Activated naive CD4-positive, alpha-beta T cell treated with Interleukin-2 at 50 U/mL for 16 hours (primary cell): ENCODE measurements around the gene DYNLRB1.
A peak's percentile ranks its signal among the peaks of the same experiment; 100 is the strongest.
"Not testable (repeated sequence)": the region's sequence is repeated elsewhere in the genome, so short reads cannot be mapped to it uniquely, and the experiment has no call there.

Experiments
- DNase-seq: peaks from one replicate; pipeline ENCODE4 v3.0.0-alpha.2; 2020

DYNLRB1 gene

DNA sequence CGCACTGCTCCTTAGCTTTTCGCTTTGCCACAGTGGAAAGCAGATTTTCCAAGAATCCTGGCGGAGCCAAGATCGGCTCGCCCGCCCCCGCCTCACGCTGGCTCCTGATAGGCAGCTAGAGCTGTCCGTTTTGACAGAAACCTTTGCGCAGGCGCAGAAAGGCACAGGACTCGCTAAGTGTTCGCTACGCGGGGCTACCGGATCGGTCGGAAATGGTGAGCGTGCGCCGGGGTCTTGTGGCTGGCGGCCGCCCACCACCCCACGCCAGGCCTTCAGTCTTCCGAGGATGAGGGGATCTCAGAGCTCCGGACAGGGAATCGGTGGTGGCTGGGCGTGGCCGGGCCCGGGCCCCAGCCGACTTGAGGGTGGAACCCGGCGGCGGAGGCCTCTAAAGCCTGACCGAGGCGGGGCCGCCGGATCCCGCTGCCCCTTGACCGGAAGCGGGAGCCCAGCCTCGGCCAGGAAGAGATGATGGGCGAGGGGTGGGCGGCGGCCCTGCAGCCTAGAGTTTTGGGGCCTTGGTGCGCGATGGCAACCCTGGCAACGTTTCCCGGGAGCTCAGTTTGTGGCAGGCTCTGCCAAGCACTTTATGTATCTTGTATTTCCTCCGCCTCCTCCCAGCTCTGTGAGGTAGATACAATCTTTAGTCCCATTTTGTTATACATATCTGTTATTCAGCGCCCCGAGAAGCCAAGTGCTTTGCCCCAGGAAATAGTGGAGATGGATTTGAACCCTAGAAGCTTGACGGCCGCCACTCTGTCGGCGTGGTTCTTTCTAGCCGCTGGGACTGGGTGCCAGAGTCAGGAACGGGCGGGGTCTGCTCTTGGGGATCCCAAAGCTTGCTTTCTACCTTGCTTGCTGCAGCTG lies at the start of gene DYNLRB1:
DYNLRB1 (plus strand) TSS at position 176 of the 867 bp plus-strand sequence; CDS start at position 213, 37 bp downstream.
- peak; percentile 95 for DNase-seq

DNA sequence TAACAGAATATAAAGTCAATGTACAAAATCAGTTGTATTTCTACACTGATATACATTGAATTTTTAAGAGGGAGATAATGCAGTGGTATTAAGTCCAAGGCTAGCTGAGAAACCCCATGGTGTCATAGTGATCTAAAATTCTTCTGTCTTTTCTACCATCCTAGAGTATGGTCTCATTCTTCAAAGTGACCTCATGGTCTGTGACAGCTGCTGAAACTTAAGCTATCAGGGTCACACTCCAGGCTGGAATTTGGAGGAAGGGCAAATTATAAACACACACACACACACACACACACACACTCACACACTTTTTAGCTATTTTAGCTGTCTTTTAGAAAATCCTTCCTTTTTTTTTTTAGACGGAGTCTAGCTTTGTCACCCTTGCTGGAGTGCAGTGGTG lies 47.3 kb upstream of the DYNLRB1 start:
- no peak for DNase-seq

DNA sequence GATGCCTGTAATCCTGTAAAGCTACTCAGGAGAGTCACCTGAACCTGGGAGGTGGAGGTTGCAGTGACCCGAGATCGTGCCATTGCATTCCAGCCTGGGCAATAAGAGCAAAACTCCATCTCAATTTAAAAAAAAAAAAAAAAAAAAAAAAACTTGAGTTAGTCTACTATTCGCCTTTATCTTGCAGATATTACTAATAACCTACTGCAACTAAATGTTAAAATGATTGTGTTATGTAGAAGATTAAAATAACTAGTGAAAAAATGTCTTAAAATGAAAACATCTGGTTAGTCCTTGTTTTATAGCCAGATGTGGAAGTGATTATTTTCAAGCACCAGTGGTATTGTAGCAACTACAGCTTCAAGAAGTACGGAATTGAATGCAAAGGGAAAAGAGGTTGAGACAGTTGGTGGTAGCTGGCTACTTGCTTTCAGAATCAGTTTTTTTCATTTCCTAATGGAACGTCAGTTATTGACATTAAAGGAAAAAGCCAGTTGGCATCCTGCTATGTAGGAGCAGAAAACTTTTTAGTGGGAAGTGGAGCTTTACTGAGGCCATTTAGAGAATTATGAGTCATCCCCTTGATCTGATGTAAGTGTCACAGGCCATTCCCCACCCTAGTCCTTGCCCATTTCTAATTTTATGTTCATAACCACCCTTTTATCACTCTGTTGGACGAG lies 43.8 kb upstream of the DYNLRB1 start:
- DNase-seq: no peak

DNA sequence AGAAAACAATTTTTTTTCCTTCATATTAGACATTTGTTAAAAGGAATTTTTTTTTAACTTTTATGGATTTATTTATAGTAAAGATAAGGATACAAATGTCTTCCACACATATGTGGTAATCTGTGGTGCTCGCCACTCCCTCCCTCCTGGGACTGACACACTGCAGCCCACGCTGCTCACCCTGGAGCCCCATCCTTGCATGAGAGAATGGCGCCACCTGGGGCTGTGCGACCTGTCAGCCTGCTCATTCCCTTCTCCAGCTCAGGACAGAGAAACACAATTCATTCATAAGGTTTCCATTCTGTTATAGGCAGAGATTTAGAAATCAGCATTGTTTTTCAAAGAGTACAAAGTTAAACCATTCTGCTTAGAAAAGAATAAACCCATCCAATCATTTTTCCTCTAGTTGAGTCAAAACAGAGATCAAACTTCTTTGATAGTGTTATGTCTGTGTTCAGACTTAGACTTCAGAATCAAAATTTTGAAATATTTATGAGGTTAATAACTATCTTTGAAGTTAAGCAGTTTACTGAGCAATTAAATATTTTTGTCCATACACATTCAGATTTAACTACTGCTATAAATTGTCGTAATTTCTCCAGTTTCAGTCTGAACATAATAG lies 42.8 kb upstream of the DYNLRB1 start:
- peak; percentile 27 for DNase-seq

DNA sequence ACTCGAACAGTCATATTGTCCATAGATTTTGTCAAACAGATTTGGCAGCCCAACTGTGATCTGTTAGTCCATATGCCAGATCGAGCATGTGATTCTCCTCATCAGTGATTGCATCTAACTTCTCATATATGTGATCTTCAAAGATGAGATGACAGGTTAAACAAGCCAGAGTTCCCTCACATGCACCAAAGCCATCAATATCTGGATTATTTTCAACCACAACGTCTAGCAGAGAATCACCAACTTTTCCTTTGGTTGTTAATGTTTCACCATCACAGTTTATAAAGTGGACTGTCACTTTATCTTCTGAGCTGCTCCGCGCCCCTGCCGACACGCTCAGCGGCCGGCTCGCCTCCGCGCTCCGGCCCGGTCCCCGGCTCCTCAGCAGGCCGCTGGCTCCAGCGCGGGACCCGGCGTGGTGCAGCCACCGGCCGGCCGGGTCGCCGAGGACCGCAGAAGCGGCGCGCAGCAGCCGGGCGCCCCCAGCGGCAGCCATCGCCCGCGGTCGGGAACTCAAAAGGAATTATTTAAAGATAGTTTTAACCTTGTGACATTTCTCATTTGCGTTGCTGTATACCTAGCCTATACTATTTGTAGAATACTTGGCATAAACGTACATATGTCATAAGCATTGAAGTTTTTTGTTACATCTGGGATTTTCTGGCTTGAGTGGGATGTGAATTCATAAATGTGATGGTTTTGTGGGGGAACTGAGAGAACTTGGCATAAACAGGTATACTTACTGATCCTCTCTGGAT lies 40.1 kb upstream of the DYNLRB1 start:
- peak; percentile 32 for DNase-seq

DNA sequence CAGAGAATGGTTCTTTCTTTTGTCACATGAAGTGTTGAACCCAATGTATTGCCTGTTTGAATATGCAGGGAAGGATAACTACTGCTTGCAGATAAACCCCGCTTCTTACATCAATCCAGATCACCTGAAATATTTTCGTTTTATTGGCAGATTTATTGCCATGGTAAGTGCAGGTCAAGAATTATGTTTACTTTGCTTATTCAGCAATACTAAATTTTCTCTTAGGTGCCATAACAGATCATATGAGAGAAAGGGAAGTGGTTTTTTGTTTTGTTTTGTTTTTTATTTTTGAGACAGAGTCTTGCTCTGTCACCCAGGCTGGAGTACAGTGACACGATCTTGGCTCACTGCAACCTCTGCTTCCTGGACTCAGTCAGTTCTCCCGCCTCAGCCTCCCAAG lies 36.6 kb upstream of the DYNLRB1 start:
- DNase-seq: no peak

DNA sequence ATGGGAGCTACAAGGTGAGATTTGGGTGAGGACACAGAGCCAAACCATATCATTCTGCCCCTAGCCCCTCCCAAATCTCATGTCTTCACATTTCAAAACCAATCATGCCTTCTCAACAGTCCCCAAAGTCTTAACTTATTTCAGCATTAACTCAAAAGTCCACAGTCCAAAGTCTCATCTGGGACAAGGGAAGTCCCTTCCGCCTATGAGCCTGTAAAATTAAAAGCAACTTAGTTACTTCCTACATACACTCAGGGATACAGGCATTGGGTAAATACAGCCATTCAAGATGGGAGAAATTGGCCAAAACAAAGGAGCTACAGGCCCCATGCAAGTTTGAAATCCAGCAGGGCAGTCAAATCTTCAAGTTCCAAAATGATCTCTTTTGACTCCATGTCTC lies 34.1 kb upstream of the DYNLRB1 start:
- not testable (repeated sequence) for DNase-seq

DNA sequence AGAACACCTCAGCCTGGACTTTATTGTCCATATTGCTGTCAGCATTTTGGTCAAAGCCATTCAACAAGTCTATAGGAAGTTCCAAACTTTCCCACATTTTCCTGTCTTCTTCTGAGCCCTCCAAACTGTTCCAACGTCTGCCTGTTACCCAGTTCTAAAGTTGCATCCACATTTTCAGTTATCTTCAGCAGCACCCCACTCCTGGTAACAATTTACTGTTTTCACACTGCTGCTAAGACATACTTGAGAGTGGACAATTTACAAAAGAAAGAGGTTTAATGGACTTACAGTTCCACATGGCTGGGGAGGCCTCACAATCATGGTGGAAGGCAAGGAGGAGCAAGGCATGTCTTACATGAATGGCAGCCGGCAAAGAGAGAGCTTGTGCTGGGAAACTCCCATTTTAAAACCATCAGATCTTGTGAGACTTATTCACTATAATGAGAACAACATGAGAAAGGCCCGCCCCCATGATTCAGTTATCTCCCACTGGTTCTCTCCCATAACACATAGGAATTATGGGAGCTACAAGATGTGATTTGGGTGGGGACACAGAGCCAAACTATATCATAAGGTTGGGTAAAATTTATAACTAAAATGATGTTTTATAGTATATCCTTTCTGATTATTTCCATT lies 32.5 kb upstream of the DYNLRB1 start:
- not testable (repeated sequence) for DNase-seq

DNA sequence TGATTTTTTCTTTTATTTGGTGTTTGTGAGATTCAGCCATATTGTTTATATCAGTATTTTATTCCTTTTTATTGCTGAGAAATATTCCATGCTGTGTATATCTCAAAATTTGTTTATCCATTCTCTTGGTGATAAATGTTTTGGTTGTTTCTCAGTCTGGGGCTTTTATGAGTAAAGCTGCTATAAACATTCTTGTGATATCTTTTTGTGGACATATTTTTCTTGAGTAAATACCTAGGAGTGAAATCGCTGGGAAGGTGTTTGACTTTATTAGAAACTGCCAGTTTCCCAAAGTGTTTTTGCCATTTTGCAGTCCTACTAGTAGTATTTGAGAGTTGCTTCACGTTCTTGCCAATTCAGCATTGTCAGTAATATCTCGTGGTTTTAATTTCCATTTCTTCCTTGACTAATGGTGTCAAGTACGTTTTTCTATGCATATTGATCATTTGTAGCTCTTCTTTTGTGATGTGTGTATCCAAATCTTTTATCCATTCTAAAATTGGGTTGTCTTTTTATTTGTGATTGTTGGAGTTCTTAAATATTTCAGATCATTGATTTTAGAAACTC lies 31.1 kb upstream of the DYNLRB1 start:
- no peak for DNase-seq

DNA sequence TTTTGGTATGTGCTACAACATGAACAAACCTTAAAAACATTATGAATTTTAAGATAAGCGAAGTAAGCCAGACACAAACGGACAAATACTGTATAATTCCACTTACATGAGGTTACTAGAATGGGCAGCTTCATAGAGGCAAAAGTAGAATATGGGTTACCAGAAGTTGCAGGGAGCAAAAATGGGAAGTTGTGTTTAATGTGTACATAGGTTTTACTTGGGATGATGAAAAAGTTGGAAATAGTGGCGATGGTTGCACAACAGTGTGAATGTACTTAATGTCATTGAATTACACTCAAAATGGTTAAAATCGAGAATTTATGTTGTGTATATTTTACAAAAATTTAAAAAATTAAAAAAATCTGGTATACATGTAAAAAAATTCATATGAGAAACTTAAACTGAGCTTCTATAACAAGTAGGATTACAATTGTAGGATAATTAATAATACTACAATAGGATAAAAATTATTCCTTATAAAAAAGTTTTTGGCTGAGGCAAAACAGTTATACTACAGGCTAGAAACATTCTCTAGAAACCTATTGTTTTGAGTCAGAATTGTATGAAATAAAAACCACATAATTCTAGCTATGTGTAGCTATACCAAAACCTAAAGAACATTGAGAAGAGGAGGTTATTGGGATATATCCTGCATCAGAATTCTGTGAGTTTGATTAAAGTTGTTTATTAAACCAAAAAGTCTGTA lies 24.8 kb upstream of the DYNLRB1 start:
- DNase-seq: no peak

DNA sequence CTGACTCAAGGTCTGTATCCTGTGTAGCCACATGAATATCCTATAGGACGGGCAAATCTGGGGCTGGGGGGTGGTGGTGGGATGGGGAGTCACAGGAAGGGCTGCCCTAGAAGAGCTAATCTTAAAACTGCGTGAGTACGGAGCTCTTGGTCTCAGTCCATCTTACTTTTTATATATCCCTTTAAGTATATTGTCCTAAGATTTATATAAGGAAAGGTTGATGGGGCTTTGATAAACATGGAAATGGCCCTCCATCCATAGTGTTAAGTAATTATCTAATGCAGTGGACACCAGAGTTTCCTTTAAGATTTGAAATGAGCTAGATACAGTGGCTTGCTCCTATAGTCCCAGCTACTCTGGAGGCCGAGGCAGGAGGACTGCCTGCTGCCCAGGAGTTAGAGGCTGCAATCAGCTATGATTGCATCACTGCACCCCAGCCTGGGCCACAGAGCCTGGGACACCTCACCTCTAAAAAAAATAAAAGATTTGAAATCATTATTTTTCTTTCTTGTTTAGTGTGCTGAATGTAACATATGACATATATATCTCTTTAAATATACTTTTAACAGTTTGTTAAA lies 24.2 kb upstream of the DYNLRB1 start:
- no peak for DNase-seq

DNA sequence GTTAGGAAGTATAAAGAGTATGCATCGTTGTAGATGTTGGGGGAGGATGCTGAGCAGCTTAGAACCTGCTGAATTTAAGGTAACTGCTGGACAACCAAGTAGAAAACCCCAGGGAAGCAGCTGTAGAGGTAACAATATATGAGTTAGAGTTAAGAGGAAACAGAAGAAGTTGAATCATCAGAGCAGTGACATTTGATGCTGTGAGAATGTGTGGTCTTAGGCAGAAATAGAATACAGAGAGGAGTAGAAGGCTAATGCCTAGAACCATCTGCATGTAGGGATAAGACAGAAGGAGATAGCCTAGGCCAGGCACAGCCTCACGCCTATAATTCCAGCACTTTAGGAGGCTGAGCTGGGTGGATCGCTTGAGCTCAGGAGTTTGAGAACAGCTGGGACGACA lies 22.6 kb upstream of the DYNLRB1 start:
- DNase-seq: no peak

DNA sequence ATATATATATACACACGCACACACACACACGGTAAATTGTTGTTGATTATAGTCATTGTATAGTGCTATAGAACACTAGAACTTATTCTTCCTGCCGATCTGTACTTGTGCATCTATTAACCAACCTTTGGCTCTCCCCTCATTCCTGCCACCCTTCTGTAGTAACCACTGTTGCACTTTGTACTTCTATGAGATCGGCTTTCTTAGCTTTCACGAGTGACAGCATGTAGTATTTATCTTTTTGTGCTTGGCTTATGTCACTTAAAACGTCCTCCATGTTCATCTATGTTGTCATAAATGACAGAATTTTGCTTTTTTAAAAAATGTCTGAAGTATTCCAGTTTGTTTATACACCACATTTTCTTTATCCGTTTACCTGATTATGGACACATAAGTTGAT lies 20.9 kb upstream of the DYNLRB1 start:
- no peak for DNase-seq

DNA sequence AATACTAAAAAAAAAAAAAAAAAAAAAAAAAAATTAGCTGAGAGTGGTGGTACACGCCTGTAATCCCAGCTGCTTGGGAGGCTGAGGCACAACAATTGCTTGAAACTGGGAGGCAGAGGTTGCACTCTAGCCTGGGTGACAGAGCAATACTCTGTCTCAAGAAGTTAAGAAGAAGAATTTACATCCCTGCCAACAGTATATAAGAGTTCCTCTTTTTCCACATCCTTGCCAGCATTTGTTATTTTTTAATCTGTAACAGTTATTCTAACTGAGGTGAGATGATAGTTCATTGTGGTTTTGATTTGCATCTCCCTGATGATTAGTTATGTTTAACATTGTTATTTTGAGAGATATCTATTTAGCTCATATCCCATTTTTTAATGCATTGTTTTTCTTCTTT lies 20.3 kb upstream of the DYNLRB1 start:
- DNase-seq: no peak

DNA sequence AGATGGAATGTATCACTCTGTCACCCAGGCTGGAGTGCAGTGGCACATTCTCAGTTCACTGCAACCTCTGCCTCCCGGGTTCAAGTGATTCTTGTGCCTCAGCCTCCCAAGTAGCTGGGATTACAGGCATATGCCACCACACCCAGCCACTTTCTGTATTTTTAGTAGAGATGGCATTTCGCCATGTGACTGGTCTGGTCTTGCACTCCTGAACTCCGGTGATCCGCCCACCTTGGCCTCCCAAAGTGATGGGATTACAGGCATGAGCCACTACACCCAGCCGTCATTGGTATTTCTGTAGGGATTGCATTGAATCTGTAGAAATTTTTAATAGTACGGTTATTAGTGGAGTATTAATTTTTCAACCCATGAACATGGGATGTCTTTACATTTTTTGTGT lies 18.6 kb upstream of the DYNLRB1 start:
- DNase-seq: not testable (repeated sequence)

DNA sequence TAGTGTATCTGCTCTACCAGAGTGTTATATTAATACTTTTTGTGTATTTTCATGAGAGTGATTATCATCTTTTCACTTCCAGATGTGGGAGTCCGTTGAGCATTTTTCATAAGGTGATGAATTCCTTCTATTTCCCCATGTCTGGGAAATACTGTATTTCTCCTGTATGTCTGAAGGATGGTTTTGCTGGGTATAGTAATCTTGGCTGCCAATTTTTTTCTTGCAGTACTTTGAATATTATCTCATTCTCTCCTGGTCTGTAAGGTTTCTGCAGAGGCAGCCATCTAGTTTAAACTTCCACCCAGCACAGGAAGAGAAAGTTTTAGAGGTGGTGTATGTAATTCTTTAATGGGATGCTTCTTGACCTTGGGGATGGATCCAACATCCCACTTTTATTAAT lies 15.4 kb upstream of the DYNLRB1 start:
- no peak for DNase-seq

DNA sequence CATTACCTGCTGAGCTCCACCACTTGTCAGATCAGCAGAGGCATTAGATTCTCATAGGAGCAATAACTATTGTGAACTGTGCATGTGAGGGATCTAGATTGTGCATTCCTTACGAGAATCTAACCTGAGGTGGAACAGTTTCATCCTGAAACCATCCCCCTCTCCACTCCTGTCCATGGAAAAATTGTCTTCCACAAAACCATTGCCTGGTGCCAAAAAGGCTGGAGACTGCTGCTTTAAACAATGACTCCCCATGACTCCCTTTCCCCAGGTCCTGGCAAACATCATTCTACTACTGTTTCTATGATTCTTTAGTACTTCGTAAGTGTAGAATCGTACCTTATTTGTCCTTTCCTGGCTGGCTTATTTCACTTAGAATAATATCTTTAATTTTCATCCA lies 9.7 kb upstream of the DYNLRB1 start:
- DNase-seq: no peak

DNA sequence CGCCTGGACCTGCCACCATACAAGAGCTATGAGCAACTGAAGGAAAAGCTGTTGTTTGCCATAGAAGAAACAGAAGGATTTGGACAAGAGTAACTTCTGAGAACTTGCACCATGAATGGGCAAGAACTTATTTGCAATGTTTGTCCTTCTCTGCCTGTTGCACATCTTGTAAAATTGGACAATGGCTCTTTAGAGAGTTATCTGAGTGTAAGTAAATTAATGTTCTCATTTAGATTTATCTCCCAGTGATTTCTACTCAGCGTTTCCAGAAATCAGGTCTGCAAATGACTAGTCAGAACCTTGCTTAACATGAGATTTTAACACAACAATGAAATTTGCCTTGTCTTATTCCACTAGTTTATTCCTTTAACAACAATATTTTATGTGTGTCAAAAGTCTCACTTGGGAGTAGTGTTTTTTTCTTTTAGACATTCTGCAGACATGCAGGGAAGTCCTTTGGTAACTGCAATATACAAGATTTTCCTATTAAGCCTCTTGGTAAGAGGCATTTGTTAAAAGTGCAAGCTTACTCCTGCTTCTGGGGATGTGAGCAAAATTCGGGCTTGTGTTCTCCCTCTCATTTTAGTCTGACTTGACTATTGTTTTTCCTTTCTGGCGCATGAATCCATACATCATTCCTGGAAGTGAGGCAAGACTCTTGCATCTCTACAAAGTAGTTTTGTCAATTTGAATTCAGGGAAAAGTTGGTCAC lies 8.4 kb upstream of the DYNLRB1 start:
- DNase-seq: no peak

DNA sequence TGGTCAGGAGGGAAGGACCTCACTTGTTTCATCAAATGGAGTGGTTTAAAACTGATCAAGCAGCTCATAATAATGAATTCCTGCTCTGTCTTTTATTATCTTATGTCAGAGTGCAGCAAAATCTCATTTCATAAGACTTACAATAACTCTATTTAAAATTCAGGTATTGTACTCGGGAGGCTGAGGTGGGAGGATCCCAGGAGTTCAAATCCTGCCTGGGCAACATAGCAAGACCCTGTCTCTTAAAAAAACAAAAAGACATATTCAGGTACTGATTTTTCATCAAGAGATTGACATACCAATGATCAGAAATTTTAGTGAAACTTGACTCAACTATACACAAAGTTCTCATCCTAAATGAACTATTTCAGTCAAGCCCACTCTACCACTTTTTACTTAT lies 5.6 kb upstream of the DYNLRB1 start:
- no peak for DNase-seq

DNA sequence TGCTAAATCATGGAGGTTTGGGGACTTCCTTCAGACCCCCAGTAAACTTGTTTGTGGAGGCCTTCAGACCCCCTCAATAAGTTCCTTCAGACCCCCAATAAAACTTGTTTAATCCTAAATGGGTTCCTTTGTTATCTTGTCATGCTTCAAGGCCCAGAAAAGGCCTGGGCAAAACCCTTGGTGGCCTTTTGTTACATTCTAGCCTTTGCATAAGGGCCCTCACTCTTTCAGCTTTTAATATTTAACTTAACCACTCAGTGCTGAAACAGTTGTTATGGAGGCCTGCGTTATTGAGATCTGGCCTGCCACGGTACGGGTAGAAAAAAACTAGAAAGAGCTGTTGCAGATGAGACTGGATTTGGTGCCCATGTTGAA lies 4.3 kb upstream of the DYNLRB1 start:
- DNase-seq: no peak
